GM23338 (cell line): Measurements from ENCODE around the gene FGF16.

ENCODE experiments used
- CREB1 ChIP-seq: fragments of 250-450 bp; sonication (Bioruptor Pico); IDR thresholded peaks from 2 replicates; pipeline ENCODE4 v1.5.0; 2020; ENCODE audit warnings: low read depth, mild to moderate bottlenecking, moderate library complexity
- CTCF ChIP-seq, 2 experiments: fragments of 200-600 bp in 1 of 2; sonication (generic) in 1 of 2; conservative IDR thresholded peaks; 2 replicates each; pipeline versions ENCODE4 v1.5.1 to v1.6.1; 2016 to 2017; ENCODE audit warnings: antibody characterized with exemption in 2 of 2, low read depth in 2 of 2, mild to moderate bottlenecking in 2 of 2, moderate library complexity in 1 of 2
- ETS1 ChIP-seq: IDR thresholded peaks from 2 replicates; pipeline ENCODE4 v1.6.1; 2016; ENCODE audit warnings: antibody characterized with exemption
- EZH2 ChIP-seq: fragments of 200-600 bp; sonication (generic); IDR thresholded peaks from one replicate; pipeline ENCODE4 v1.8.0; 2017; ENCODE audit warnings: antibody characterized with exemption, mild to moderate bottlenecking, low read depth; ENCODE audit not compliant: unreplicated experiment
- EZH2phosphoT487 ChIP-seq: fragments of 200-600 bp; sonication (generic); IDR thresholded peaks from one replicate; pipeline ENCODE4 v1.8.1; 2018; ENCODE audit warnings: antibody characterized with exemption; ENCODE audit not compliant: unreplicated experiment
- JUNB ChIP-seq: IDR thresholded peaks from one replicate; pipeline ENCODE4 v1.6.1; 2016; ENCODE audit warnings: antibody characterized with exemption; ENCODE audit not compliant: unreplicated experiment
- NANOG ChIP-seq: IDR thresholded peaks from 2 replicates; pipeline ENCODE4 v1.6.1; 2016; ENCODE audit warnings: antibody characterized with exemption, borderline replicate concordance
- POLR2AphosphoS5 ChIP-seq: IDR thresholded peaks from 2 replicates; pipeline ENCODE4 v1.6.1; 2016; ENCODE audit warnings: antibody characterized with exemption, low read depth
- REST ChIP-seq: IDR thresholded peaks from one replicate; pipeline ENCODE4 v1.6.1; 2018; ENCODE audit warnings: antibody characterized with exemption; ENCODE audit not compliant: unreplicated experiment
- STAT1 ChIP-seq: IDR thresholded peaks from one replicate; pipeline ENCODE4 v1.6.1; 2016; ENCODE audit warnings: antibody characterized with exemption; ENCODE audit not compliant: unreplicated experiment
- ZNF114 ChIP-seq: fragments of 250-450 bp; sonication (Bioruptor Pico); IDR thresholded peaks from 2 replicates; pipeline ENCODE4 v1.5.0; 2020; ENCODE audit warnings: mild to moderate bottlenecking, moderate library complexity
- ZNF331 ChIP-seq: fragments of 250-450 bp; sonication (Bioruptor Pico); IDR thresholded peaks from 2 replicates; pipeline ENCODE4 v1.5.0; 2020; ENCODE audit warnings: low read depth, mild to moderate bottlenecking, moderate library complexity

- TF ChIP-seq CTCF (conservative IDR thresholded peaks at IDR 0.05; ENCODE audit: low read depth in 2 of 2) (no peak), EZH2phosphoT487 (no peak), EZH2 (no peak), POLR2AphosphoS5 (no peak), REST (no peak), NANOG (no peak), CREB1 (no peak), ETS1 (no peak), JUNB (no peak), STAT1 (no peak), ZNF114 (no peak), ZNF331 (CRISPR knock-in tag) (no peak)
Observed at GRCh38 chrX:77446908-77447652, at the start of gene FGF16.
